ENCODE results near the gene HMGB1.
A peak's percentile ranks its signal among the peaks of the same experiment; 100 is the strongest.

The HMGB1 gene

DNA sequence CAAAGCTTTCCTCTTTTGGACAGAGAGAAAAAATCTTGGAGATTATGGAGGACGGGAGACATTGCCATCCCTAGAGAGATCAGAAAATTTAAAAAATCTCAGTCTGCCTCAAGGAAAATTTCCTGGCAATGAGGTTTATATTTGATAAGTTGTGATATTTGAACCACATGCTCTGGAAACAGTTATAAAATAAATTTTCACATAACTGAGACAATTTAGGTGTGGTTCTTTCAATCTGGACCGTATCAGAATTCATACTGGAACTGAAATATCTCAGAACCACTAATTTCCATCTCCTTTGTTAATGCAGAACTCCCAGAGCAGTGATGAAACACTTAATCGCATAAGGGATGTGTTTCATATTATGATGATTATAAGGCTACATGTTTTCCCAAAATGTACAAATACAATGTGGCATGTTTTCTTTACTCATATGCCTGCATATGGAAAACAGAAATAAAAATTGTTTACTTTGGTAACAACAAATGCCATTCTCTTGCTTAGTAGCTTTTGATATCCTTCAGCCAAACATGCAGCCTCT, 29.8 kb downstream of the HMGB1 start:
- TF ChIP-seq, protein P1, sequence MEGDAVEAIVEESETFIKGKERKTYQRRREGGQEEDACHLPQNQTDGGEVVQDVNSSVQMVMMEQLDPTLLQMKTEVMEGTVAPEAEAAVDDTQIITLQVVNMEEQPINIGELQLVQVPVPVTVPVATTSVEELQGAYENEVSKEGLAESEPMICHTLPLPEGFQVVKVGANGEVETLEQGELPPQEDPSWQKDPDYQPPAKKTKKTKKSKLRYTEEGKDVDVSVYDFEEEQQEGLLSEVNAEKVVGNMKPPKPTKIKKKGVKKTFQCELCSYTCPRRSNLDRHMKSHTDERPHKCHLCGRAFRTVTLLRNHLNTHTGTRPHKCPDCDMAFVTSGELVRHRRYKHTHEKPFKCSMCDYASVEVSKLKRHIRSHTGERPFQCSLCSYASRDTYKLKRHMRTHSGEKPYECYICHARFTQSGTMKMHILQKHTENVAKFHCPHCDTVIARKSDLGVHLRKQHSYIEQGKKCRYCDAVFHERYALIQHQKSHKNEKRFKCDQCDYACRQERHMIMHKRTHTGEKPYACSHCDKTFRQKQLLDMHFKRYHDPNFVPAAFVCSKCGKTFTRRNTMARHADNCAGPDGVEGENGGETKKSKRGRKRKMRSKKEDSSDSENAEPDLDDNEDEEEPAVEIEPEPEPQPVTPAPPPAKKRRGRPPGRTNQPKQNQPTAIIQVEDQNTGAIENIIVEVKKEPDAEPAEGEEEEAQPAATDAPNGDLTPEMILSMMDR (IDR thresholded peaks at IDR 0.05; ENCODE audit: control insufficient read depth, extremely low read depth, insufficient read depth), result no peak
- DNase-seq (ENCODE audit: low read depth), result no peak
- H3K4me3 ChIP-seq (ENCODE audit: low read depth, low read length), result no peak overlapping the region

DNA sequence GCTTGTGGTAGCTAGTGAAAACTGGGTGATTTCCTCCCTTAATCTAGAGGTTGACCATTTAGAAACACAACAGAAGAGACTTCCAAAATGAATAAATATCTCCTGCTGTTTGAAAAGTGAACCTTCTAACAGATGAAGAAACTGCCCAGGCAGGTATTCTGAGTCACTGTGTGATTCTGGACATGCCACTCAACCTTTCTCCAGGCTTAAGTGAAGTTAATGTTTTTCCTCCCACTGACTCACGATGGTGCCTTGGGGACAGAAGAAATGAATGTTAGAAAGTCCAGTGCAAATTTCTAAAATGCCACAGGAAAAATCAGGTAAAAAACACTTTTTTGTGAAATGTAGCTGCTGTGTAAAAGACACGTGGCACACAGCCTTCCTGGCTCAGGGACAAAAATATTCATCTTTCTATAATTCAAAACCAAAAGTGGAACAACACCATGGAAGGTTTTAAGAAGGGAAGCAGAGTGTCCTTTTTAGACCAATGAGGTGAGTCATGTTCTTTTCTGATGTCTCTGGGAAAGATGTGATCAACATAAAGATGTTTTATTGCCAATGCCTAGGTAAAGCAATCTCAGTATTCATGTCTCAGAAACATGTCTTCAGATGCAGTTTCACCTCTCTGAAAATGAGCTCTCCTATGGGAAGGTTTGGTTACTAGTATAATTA, 34.3 kb downstream of the HMGB1 start:
- DNase-seq (ENCODE audit: low read depth), result no peak
- TF ChIP-seq, protein P1 (IDR thresholded peaks at IDR 0.05; ENCODE audit: control insufficient read depth, extremely low read depth, insufficient read depth), result no peak
- H3K4me3 ChIP-seq (ENCODE audit: low read depth, low read length), result no peak overlapping the region

DNA sequence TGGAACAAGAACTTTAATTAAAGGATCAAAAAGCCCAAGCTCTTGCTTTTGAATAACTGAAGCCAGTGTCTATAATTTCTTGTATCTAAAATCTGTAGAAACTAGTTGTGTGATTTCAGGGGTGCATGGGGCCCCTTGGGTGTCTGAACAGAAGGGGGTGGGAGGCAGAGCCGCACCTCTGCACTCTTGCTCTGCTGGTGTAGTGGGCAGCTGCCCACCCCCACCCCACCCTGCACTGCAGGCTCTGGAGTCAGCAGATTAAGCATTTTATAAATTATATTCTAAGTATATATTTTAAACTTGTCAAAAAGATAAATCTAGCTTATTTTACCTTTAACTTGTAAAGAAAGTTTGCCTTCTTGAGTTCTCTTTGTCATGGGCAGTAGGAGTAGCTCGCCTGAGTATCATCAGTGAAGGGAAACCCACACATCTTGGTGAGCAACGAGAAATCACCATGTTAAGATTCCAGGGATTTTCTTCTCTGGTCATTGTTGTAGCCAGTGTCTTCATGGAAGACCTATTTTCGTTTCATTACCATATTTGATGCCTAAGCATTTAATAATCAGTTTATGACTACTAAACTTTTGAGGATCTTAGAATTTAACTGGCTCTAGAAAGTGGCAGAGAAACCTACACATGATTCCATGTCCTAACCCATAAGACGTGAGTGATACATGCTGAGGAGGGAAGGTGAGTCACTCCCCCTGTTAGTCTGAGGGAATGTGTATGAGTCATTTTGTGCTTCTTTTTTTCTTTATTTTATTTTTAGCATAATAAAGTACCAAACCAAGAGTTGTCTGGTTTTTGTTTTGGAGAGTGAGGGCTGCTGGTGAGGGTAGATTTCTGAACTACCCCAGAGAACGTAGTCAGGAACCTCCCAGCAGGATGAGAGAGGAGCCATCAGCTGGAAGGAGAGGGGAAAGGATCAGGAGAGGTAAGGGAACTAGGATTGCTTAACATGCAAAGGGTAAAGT, 35.7 kb downstream of the HMGB1 start:
- TF ChIP-seq, protein P1 (IDR thresholded peaks at IDR 0.05; ENCODE audit: control insufficient read depth, extremely low read depth, insufficient read depth), result no peak
- DNase-seq (ENCODE audit: low read depth), result no peak
- H3K4me3 ChIP-seq (ENCODE audit: low read depth, low read length), result no peak overlapping the region

DNA sequence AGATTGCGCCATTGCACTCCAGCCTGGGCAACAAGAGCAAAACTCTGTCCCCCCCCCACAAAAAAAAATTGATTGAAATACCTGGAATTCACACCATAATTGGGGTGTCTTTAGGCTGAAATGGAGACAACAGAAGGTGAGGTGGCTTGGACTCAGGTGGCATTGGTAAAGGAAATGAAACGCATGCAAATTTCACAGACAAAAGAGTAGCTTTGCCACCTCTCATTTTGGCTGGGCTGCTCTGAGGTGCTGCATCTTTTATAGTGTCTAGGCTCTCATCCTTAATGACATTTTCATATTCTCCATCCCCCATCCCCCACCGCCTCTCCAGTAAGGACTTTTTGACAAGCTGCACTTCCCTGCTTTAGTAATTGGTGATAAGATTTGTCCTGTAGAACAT, 36.5 kb downstream of the HMGB1 start:
- TF ChIP-seq, protein P1 (IDR thresholded peaks at IDR 0.05; ENCODE audit: control insufficient read depth, extremely low read depth, insufficient read depth), result no peak
- DNase-seq (ENCODE audit: low read depth), result no peak
- no peak overlapping the region for H3K4me3 ChIP-seq (ENCODE audit: low read depth, low read length)

DNA sequence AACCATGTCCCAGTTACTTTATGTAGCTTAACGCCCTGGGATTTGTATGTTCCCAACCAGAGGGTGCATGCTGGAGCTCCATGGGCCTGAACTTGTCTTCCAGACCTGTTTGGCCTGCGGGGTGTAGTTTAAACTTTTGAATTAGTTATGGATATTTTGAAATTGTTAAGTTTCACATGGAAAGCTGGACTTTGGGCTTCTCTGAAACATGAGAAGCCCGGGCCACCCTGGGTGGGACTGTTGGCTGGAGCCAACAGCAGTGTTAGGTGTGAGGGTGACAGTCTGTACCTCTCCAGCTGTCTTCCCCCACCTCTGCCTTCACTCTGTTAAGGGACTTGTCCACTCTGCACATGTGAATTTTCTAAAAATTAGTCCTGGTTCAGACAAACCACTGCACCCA, 41.8 kb downstream of the HMGB1 start:
- TF ChIP-seq, protein P1 (IDR thresholded peaks at IDR 0.05; ENCODE audit: control insufficient read depth, extremely low read depth, insufficient read depth), result no peak
- no peak overlapping the region for H3K4me3 ChIP-seq (ENCODE audit: low read depth, low read length)
- DNase-seq (ENCODE audit: low read depth), result no peak

DNA sequence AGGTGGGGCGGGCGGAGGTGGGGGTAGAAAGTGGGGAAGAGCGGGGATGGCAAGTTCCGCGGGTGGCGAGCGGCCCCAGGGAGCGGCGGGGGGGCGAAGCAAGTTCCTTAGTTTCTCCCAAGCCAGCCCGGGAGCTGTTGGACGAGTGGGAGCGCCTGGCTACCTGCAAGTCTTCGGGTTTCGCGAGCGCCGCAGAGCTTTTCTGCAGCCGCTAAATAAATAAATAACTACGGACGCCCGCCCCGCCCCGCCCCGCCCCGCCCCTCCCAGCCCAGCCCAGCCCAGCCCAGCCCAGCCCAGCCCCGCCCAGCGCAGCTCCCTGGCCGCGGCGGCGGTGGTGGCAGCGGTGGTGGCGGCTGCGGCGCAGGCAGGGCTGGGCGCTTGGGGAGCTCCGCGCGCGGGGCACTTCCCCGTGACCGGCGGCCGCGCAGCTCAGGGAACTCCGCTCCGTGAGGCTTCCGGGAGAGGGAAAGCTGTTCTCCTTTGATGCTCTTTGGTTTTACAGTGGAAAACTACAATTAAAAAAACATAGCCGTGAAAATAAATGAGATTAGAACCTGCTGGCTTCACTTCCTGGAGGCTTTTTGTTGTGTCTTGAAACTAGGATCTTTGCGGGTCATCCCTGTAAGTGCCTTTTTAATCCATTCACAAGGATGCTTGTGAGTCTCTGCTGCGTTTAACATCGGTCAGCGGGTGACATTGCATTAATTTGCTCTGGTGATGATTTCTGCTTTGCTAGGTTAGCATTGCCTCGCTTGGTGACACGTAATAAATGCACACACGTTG, 43.5 kb downstream of the HMGB1 start, which contains the start of gene UBE2L5:
Gene UBE2L5 (plus strand): TSS at position 440 of the 786 bp plus-strand sequence. CDS start 5,498 bp downstream, outside the sequence.
- TF ChIP-seq, protein P1 (IDR thresholded peaks at IDR 0.05; ENCODE audit: control insufficient read depth, extremely low read depth, insufficient read depth), result no peak
- peak within 1 kb of the TSS; percentile 57 for H3K4me3 ChIP-seq (ENCODE audit: low read depth, low read length)
- DNase-seq (ENCODE audit: low read depth), result no peak
